Stimulated activated CD4-positive, alpha-beta T cell treated with anti-CD3 and anti-CD28 coated beads, Interleukin-1b, Interleukin-23, amount 100 ng/mL, for 24 hours (primary cell): Measurements from ENCODE around the gene SAP30.

Experiments
- DNase-seq, 4 experiments: peaks; one replicate each; pipeline ENCODE4 v3.0.0-alpha.2; 2020; ENCODE audit warnings: low read depth in 4 of 4, low spot score in 1 of 4

Gene SAP30

GRCh38 chr4:173367285-173367684 is 3.5 kb upstream of the SAP30 start:
- DNase-seq: no peak

GRCh38 chr4:173367946-173368345 is 2.8 kb upstream of the SAP30 start:
- no peak for DNase-seq

GRCh38 chr4:173370130-173370476 is 651 bp upstream of the SAP30 start:
- peak; percentile 22 to 30 (median 26) for DNase-seq

- peak; percentile 7 to 18 (median 12) for DNase-seq
Measured at GRCh38 chr4:173371292-173372192, 788 bp downstream of the SAP30 start.

- DNase-seq: no peak
Measured at GRCh38 chr4:173374588-173374987, 3.8 kb downstream of the SAP30 start.

GRCh38 chr4:173379929-173380328 is 9.2 kb downstream of the SAP30 start:
- DNase-seq: no peak

- no peak for DNase-seq
Measured at GRCh38 chr4:173380987-173381386, 10.2 kb downstream of the SAP30 start.

- DNase-seq: no peak
Measured at GRCh38 chr4:173381610-173382009, 10.9 kb downstream of the SAP30 start.

- DNase-seq: no peak
Measured at GRCh38 chr4:173382349-173382748, 11.6 kb downstream of the SAP30 start.

- no peak for DNase-seq
Measured at GRCh38 chr4:173386751-173387150, 16.0 kb downstream of the SAP30 start.

GRCh38 chr4:173391701-173392100 is 20.9 kb downstream of the SAP30 start:
- DNase-seq: no peak

- no peak for DNase-seq
Measured at GRCh38 chr4:173397604-173398003, 26.9 kb downstream of the SAP30 start.

- no peak for DNase-seq
Measured at GRCh38 chr4:173398220-173398619, 27.5 kb downstream of the SAP30 start.

GRCh38 chr4:173398779-173399415 is 28.1 kb downstream of the SAP30 start, which contains the start of gene SCRG1:
Gene SCRG1 (minus strand): TSS chr4:173399116. CDS start chr4:173391414, 7,702 bp downstream.
- DNase-seq: no peak

- no peak for DNase-seq
Measured at GRCh38 chr4:173401063-173401462, 30.3 kb downstream of the SAP30 start.

- no peak for DNase-seq
Measured at GRCh38 chr4:173403051-173403450, 32.3 kb downstream of the SAP30 start.

GRCh38 chr4:173404296-173404865 is 33.6 kb downstream of the SAP30 start:
- DNase-seq: no peak

GRCh38 chr4:173405840-173406606 is 35.3 kb downstream of the SAP30 start:
- DNase-seq: no peak

GRCh38 chr4:173410079-173410478 is 39.3 kb downstream of the SAP30 start:
- no peak for DNase-seq

- DNase-seq: no peak
Measured at GRCh38 chr4:173411106-173411693, 40.4 kb downstream of the SAP30 start.

GRCh38 chr4:173413036-173413435 is 42.3 kb downstream of the SAP30 start:
- no peak for DNase-seq
